IMR-90 (cell line): ENCODE measurements around the gene OR51B4. TPM values are rescaled to one million over a fixed set of nuclear protein-coding genes. Genes with fewer than 3 reads are reported as not detected.

Experiments used
- ATAC-seq: fragments of 200-7000 bp; cut with Tn5 transposase; 2 replicates; pipeline ENCODE4 v1.9.1; 2020; ENCODE audit warnings: low read depth, mild to moderate bottlenecking, moderate library complexity
- BruUV-seq: library from RNA; stranded (reverse); fragments of 400-500 nt; replicated peaks from 2 replicates; lab custom pipeline; 2021; lab: Mats Ljungman, UMichigan
- CTCF ChIA-PET: fragments of 300-600 bp; formaldehyde crosslinking; extraction: SDS; loops from one replicate; lab custom pipeline; 2021; ENCODE audit warnings: antibody characterized with exemption; lab: Yijun Ruan, JAX
- POLR2A ChIA-PET: fragments of 300-600 bp; sonication (Branson Sonifier 250); formaldehyde crosslinking; loops from one replicate; lab custom pipeline; 2022; ENCODE audit warnings: antibody characterized with exemption; ENCODE audit not compliant: unreplicated experiment; lab: Charles Lee
- DNase-seq: peaks from one replicate; pipeline ENCODE4 v3.0.0; 2013
- H2AFZ ChIP-seq: replicated peaks from 2 replicates; pipeline ENCODE3; 2013; ENCODE audit warnings: low read length, mild to moderate bottlenecking; ENCODE audit not compliant: poor library complexity
- H2AK5ac ChIP-seq: 2 replicates; pipeline ENCODE4 v1.6.1; 2013; ENCODE audit warnings: low read depth, low read length, inconsistent platforms
- H2AK9ac ChIP-seq: replicated peaks from 2 replicates; pipeline ENCODE3; 2013; ENCODE audit warnings: mild to moderate bottlenecking, low read depth, low read length, moderate library complexity; ENCODE audit not compliant: poor library complexity
- H2BK120ac ChIP-seq: 2 replicates; pipeline ENCODE4 v1.6.1; 2013; ENCODE audit warnings: low read depth, low read length, inconsistent platforms
- H2BK15ac ChIP-seq: 3 replicates; pipeline ENCODE4 v1.6.1; 2013; ENCODE audit warnings: low read depth, low read length, inconsistent platforms
- H2BK20ac ChIP-seq: 2 replicates; pipeline ENCODE4 v1.6.1; 2013; ENCODE audit warnings: low read depth, mild to moderate bottlenecking, inconsistent platforms, low read length, moderate library complexity
- H2BK5ac ChIP-seq: 2 replicates; pipeline ENCODE4 v1.6.1; 2013; ENCODE audit warnings: mild to moderate bottlenecking, low read depth, low read length, inconsistent platforms; ENCODE audit not compliant: poor library complexity, severe bottlenecking
- H3K14ac ChIP-seq: replicated peaks from 2 replicates; pipeline ENCODE4 v1.6.1; 2013; ENCODE audit warnings: low read depth, low read length, inconsistent platforms
- H3K18ac ChIP-seq: 2 replicates; pipeline ENCODE4 v1.6.1; 2013; ENCODE audit warnings: low read depth, low read length, control low read depth
- H3K23ac ChIP-seq: 2 replicates; pipeline ENCODE4 v1.6.1; 2013; ENCODE audit warnings: low read depth, low read length, inconsistent platforms
- H3K27ac ChIP-seq: 2 replicates; pipeline ENCODE4 v1.5.1; 2013; ENCODE audit warnings: mild to moderate bottlenecking, control low read depth, low read length; ENCODE audit not compliant: insufficient read depth
- H3K27me3 ChIP-seq: 2 replicates; pipeline ENCODE4 v1.6.1; 2013; ENCODE audit warnings: low read length; ENCODE audit not compliant: control insufficient read depth, insufficient read depth
- H3K36me3 ChIP-seq: 2 replicates; pipeline ENCODE4 v1.6.1; 2013; ENCODE audit warnings: low read length, mixed read lengths; ENCODE audit not compliant: control insufficient read depth, insufficient read depth
- H3K4ac ChIP-seq: 2 replicates; pipeline ENCODE4 v1.6.1; 2013; ENCODE audit warnings: low read depth, low read length, inconsistent platforms
- H3K4me1 ChIP-seq: 2 replicates; pipeline ENCODE4 v1.6.1; 2013; ENCODE audit warnings: low read length, mixed read lengths; ENCODE audit not compliant: control insufficient read depth, insufficient read depth
- H3K4me2 ChIP-seq: 2 replicates; pipeline ENCODE4 v1.6.1; 2013; ENCODE audit warnings: low read depth, mild to moderate bottlenecking, control low read depth, low read length, moderate library complexity
- H3K4me3 ChIP-seq: 2 replicates; pipeline ENCODE4 v1.5.1; 2013; ENCODE audit warnings: low read depth, mild to moderate bottlenecking, control low read depth, low read length, moderate library complexity; ENCODE audit not compliant: insufficient read depth
- H3K56ac ChIP-seq: 2 replicates; pipeline ENCODE4 v1.6.1; 2013; ENCODE audit warnings: low read length, inconsistent platforms; ENCODE audit not compliant: insufficient read depth; ENCODE audit errors: extremely low read depth
- H3K79me1 ChIP-seq, 2 experiments: 2 replicates each; pipeline ENCODE4 v1.6.1; 2013; ENCODE audit warnings: low read length in 2 of 2, inconsistent platforms in 1 of 2, low read depth in 1 of 2
- H3K9ac ChIP-seq: 2 replicates; pipeline ENCODE4 v1.6.1; 2013; ENCODE audit warnings: low read depth, low read length, control low read depth
- H3K9me1 ChIP-seq: 2 replicates; pipeline ENCODE4 v1.6.1; 2013; ENCODE audit warnings: low read length, inconsistent platforms; ENCODE audit not compliant: insufficient read depth
- H3K9me3 ChIP-seq: 2 replicates; pipeline ENCODE4 v1.6.1; 2013; ENCODE audit warnings: low read length; ENCODE audit not compliant: control insufficient read depth, insufficient read depth
- H4K20me1 ChIP-seq: 2 replicates; pipeline ENCODE4 v1.6.1; 2013; ENCODE audit warnings: low read length, inconsistent platforms; ENCODE audit not compliant: insufficient read depth
- H4K5ac ChIP-seq: 2 replicates; pipeline ENCODE4 v1.6.1; 2013; ENCODE audit warnings: mild to moderate bottlenecking, low read depth, low read length, control low read depth
- H4K8ac ChIP-seq, 2 experiments: 2 replicates each; pipeline ENCODE4 v1.6.1; 2013; ENCODE audit warnings: low read depth in 2 of 2, low read length in 2 of 2, control low read depth in 1 of 2, inconsistent platforms in 1 of 2
- H4K91ac ChIP-seq: 2 replicates; pipeline ENCODE4 v1.6.1; 2013; ENCODE audit warnings: low read depth, low read length, inconsistent platforms; ENCODE audit not compliant: insufficient read depth
- BHLHE40 ChIP-seq: fragments of 150-350 bp; IDR thresholded peaks from 2 replicates; pipeline ENCODE4 v1.6.1; 2016; ENCODE audit warnings: mild to moderate bottlenecking, low read depth, low read length
- CEBPB ChIP-seq: IDR thresholded peaks from 2 replicates; pipeline ENCODE4 v1.6.1; 2012; ENCODE audit warnings: low read depth, low read length, improper control_type of control experiment
- CHD1 ChIP-seq: IDR thresholded peaks from 2 replicates; pipeline ENCODE4 v1.6.1; 2012; ENCODE audit warnings: low read depth, low read length, improper control_type of control experiment
- FOS ChIP-seq: fragments of 150-350 bp; IDR thresholded peaks from 2 replicates; pipeline ENCODE4 v1.6.1; 2016; ENCODE audit warnings: low read depth, low read length
- MAFK ChIP-seq: IDR thresholded peaks from 2 replicates; pipeline ENCODE4 v1.6.1; 2012; ENCODE audit warnings: low read depth, low read length, improper control_type of control experiment
- MAZ ChIP-seq: IDR thresholded peaks from 2 replicates; pipeline ENCODE4 v1.6.1; 2012; ENCODE audit warnings: low read depth, mild to moderate bottlenecking, low read length, improper control_type of control experiment, moderate library complexity, borderline replicate concordance
- MXI1 ChIP-seq: IDR thresholded peaks from 2 replicates; pipeline ENCODE4 v1.6.1; 2012; ENCODE audit warnings: low read depth, mild to moderate bottlenecking, low read length, moderate library complexity, borderline replicate concordance
- NFE2L2 ChIP-seq: fragments of 150-350 bp; IDR thresholded peaks from 2 replicates; pipeline ENCODE4 v1.6.1; 2016; ENCODE audit warnings: low read depth, mild to moderate bottlenecking, low read length
- POLR2A ChIP-seq: IDR thresholded peaks from 2 replicates; pipeline ENCODE4 v1.6.1; 2012; ENCODE audit warnings: mild to moderate bottlenecking, low read depth, low read length
- RAD21 ChIP-seq: IDR thresholded peaks from 2 replicates; pipeline ENCODE4 v1.6.1; 2012; ENCODE audit warnings: low read length, improper control_type of control experiment
- RCOR1 ChIP-seq: IDR thresholded peaks from 2 replicates; pipeline ENCODE4 v1.6.1; 2012; ENCODE audit warnings: mild to moderate bottlenecking, low read length, improper control_type of control experiment; ENCODE audit not compliant: insufficient replicate concordance
- RFX5 ChIP-seq: IDR thresholded peaks from 2 replicates; pipeline ENCODE4 v1.8.0; 2012; ENCODE audit warnings: low read depth, mild to moderate bottlenecking, low read length, moderate library complexity
- SMC3 ChIP-seq: fragments of 150-350 bp; IDR thresholded peaks from 2 replicates; pipeline ENCODE4 v1.6.1; 2016; ENCODE audit warnings: low read depth, mild to moderate bottlenecking, antibody characterized with exemption, low read length, moderate library complexity
- dilution Hi-C: fragments of 300-500 bp; cut with HindIII; formaldehyde crosslinking; loops from one replicate; pipeline ENCODE4 v1.14.3; 2018; ENCODE audit warnings: low sequenced_read_pairs; ENCODE audit not compliant: unreplicated experiment
- in situ Hi-C: fragments of 300-500 bp; cut with MboI; formaldehyde crosslinking; loops from 3 replicates; pipeline ENCODE4 v1.14.3; 2019; ENCODE audit warnings: low sequenced_read_pairs, inconsistent platforms, mixed read lengths
- intact Hi-C: fragments of 100-400 bp; cut with micrococcal nuclease; formaldehyde crosslinking; loops from 2 replicates; pipeline ENCODE4 v1.10.0; 2022
- polyA plus RNA-seq, 3 experiments: library from polyadenylated mRNA; depleted of rRNA; stranded (reverse); fragments of >200 nt; gene quantifications; 2 replicates each; pipeline ENCODE4 v1.2.3, GENCODE V29; 2012; ENCODE audit warnings: low replicate concordance in 1 of 3
- total RNA-seq: library from RNA; depleted of rRNA; stranded (reverse); fragments of >200 nt; gene quantifications from 2 replicates; pipeline ENCODE4 v1.2.3, GENCODE V29; 2012
- TF ChIP-seq, protein P1 (sequence below): conservative IDR thresholded peaks from 2 replicates; pipeline ENCODE4 v1.5.1; 2012; ENCODE audit warnings: mild to moderate bottlenecking, low read depth, low read length, improper control_type of control experiment
- TF ChIP-seq, protein P2 (sequence below): fragments of 150-350 bp; IDR thresholded peaks from 2 replicates; pipeline ENCODE4 v1.6.1; 2017; ENCODE audit warnings: mild to moderate bottlenecking, antibody characterized with exemption, low read length, low read depth
- TF ChIP-seq, protein P3 (sequence below): fragments of 150-350 bp; IDR thresholded peaks from 2 replicates; pipeline ENCODE4 v1.6.1; 2016; ENCODE audit warnings: low read depth, mild to moderate bottlenecking, low read length, moderate library complexity, borderline replicate concordance

The OR51B4 gene
- total and polyA plus RNA-seq, 2 of the 4 experiments (the other 2 are of a cell fraction), result not detected

DNA sequence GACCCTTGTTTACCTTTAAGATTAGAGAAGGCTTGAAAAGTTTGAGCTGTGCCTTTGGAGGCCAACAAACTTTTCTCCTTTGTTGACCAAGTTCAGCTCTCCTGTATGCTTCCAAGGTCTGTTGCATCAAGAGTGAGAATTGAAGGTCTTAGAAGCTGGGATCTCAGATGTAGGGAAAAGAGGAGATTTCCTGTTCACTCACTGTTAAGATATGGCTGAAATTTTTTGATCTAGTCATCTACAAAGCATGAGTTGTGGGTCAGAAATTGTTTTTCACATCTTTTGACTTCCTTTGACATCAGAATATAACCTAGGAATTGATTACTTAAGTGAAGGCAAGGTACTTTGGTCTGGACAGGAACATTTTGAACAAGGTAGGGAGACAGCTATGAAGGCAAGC lies 12.1 kb downstream of the OR51B4 start:
- Histone ChIP-seq H3K27me3 (no peaks in the 10 kb centered on the region), H3K27ac (peak overlapping the region; percentile 27), H4K20me1 (no peaks in the 10 kb centered on the region), H3K4me2 (peak overlapping the region; percentile 23; the same call in 1 of the 2 replicates), H2BK20ac (peak overlapping the region; percentile 98), H3K9me1 (no peaks in the 10 kb centered on the region; the same call in 1 of the 2 replicates), H2BK5ac (peak overlapping the region; percentile 99), H2AK5ac (peak overlapping the region; percentile 23; the same call in 1 of the 2 replicates), H4K8ac (peak overlapping the region; percentile 83 to 88), H2BK15ac (peak overlapping the region; percentile 96; the same call in 2 of the 3 replicates), H4K5ac (peak overlapping the region; percentile 99), H3K4ac (peak overlapping the region; percentile 97), H3K4me1 (peaks cover 11% of the 10 kb centered on the region; the same call in 1 of the 2 replicates), H3K9me3 (no peaks in the 10 kb centered on the region), H3K23ac (peak overlapping the region; percentile 87), H3K36me3 (no peaks in the 10 kb centered on the region), H3K79me1 (no peaks in the 10 kb centered on the region), H2BK120ac (peak overlapping the region; percentile 97), H3K18ac (peak overlapping the region; percentile 99), H3K14ac (peak overlapping the region; percentile 88), H3K9ac (peak overlapping the region; percentile 31; the same call in 1 of the 2 replicates), H3K4me3 (no peak overlapping the region), H2AK9ac (peak overlapping the region; percentile 34), H4K91ac (peak overlapping the region; percentile 97), H3K56ac (peak overlapping the region; percentile 89), H2AFZ (no peak overlapping the region)
- POLR2A ChIA-PET, result interaction anchor here (0.6 to 1.7 kb wide), 2 partner anchors 75 to 77 kb away, joined by 3 to 6 read pairs; no protein-coding TSS in a partner anchor
- in situ Hi-C loops, result loop anchor here (10.0 kb wide), 1 partner anchor 75 kb away; no protein-coding TSS in a partner anchor
- TF ChIP-seq RCOR1, result no peak
- TF ChIP-seq MAZ, result no peak
- no peak for TF ChIP-seq MXI1
- no peak for TF ChIP-seq NFE2L2
- TF ChIP-seq, protein P1, sequence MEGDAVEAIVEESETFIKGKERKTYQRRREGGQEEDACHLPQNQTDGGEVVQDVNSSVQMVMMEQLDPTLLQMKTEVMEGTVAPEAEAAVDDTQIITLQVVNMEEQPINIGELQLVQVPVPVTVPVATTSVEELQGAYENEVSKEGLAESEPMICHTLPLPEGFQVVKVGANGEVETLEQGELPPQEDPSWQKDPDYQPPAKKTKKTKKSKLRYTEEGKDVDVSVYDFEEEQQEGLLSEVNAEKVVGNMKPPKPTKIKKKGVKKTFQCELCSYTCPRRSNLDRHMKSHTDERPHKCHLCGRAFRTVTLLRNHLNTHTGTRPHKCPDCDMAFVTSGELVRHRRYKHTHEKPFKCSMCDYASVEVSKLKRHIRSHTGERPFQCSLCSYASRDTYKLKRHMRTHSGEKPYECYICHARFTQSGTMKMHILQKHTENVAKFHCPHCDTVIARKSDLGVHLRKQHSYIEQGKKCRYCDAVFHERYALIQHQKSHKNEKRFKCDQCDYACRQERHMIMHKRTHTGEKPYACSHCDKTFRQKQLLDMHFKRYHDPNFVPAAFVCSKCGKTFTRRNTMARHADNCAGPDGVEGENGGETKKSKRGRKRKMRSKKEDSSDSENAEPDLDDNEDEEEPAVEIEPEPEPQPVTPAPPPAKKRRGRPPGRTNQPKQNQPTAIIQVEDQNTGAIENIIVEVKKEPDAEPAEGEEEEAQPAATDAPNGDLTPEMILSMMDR, result no peak
- TF ChIP-seq, protein P2, sequence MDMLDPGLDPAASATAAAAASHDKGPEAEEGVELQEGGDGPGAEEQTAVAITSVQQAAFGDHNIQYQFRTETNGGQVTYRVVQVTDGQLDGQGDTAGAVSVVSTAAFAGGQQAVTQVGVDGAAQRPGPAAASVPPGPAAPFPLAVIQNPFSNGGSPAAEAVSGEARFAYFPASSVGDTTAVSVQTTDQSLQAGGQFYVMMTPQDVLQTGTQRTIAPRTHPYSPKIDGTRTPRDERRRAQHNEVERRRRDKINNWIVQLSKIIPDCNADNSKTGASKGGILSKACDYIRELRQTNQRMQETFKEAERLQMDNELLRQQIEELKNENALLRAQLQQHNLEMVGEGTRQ, result no peak
- no peak for TF ChIP-seq RAD21
- no peak for TF ChIP-seq FOS
- no peak for TF ChIP-seq CEBPB
- TF ChIP-seq, protein P3, sequence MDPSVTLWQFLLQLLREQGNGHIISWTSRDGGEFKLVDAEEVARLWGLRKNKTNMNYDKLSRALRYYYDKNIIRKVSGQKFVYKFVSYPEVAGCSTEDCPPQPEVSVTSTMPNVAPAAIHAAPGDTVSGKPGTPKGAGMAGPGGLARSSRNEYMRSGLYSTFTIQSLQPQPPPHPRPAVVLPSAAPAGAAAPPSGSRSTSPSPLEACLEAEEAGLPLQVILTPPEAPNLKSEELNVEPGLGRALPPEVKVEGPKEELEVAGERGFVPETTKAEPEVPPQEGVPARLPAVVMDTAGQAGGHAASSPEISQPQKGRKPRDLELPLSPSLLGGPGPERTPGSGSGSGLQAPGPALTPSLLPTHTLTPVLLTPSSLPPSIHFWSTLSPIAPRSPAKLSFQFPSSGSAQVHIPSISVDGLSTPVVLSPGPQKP, result no peak
- no peak for TF ChIP-seq CHD1
- TF ChIP-seq SMC3, result no peak
- no peak for TF ChIP-seq MAFK
- no peak for TF ChIP-seq BHLHE40
- TF ChIP-seq RFX5, result no peak
- TF ChIP-seq POLR2A, result no peak
- ATAC-seq (no peak), DNase-seq (peak; percentile 62)
- no TSS peak for BruUV-seq
- CTCF ChIA-PET, result interaction anchor here (1.0 to 2.1 kb wide), 2 partner anchors 85 to 91 kb away, joined by 4 read pairs; no protein-coding TSS in a partner anchor
- intact Hi-C loops, result loop anchor here (2.0 kb wide), 2 partner anchors 79 to 163 kb away; no protein-coding TSS in a partner anchor
- dilution Hi-C loops, result no loop called here
